ENCODE measurements around the gene ANO3.

- TF ChIP-seq POLR2A (IDR thresholded peaks at IDR 0.05) = no peak
- TF ChIP-seq CTCF (IDR thresholded peaks at IDR 0.05) = no peak
Measured at GRCh38 chr11:26578998-26579661, 247.2 kb downstream of the ANO3 start.

Data from thyroid gland (tissue), 4 donors.